WERI-Rb-1 (cell line): ENCODE measurements around the gene ANAPC15.
"Not testable (repeated sequence)": the region's sequence is repeated elsewhere in the genome, so short reads cannot be mapped to it uniquely, and the experiment has no call there.

ENCODE experiments used
- DNase-seq: peaks from one replicate; pipeline ENCODE4 v3.0.0-alpha.2; 2020
- H3K27ac ChIP-seq: fragments of 250-450 bp; sonication (Bioruptor Pico); 2 replicates; pipeline ENCODE4 v1.5.1; 2020; ENCODE audit warnings: mild to moderate bottlenecking, moderate library complexity
- H3K27me3 ChIP-seq: fragments of 250-450 bp; sonication (Bioruptor Pico); 2 replicates; pipeline ENCODE4 v1.5.1; 2021; ENCODE audit warnings: mild to moderate bottlenecking, low read depth, moderate library complexity; ENCODE audit not compliant: insufficient read depth, severe bottlenecking
- H3K36me3 ChIP-seq: fragments of 250-450 bp; sonication (Bioruptor Pico); 2 replicates; pipeline ENCODE4 v1.5.1; 2020; ENCODE audit warnings: mild to moderate bottlenecking, moderate library complexity
- H3K4me3 ChIP-seq: 2 replicates; pipeline ENCODE4 v1.5.1; 2011; ENCODE audit warnings: low read depth, mild to moderate bottlenecking, control low read depth, low read length
- H3K9me3 ChIP-seq: fragments of 250-450 bp; sonication (Bioruptor Pico); 2 replicates; pipeline ENCODE4 v1.5.1; 2021; ENCODE audit warnings: mild to moderate bottlenecking, moderate library complexity; ENCODE audit not compliant: severe bottlenecking
- CTCF ChIP-seq: IDR thresholded peaks from 2 replicates; pipeline ENCODE4 v1.5.1; 2011; ENCODE audit warnings: low read depth, mild to moderate bottlenecking, control low read depth, inconsistent platforms, low read length

ANAPC15 gene

DNA sequence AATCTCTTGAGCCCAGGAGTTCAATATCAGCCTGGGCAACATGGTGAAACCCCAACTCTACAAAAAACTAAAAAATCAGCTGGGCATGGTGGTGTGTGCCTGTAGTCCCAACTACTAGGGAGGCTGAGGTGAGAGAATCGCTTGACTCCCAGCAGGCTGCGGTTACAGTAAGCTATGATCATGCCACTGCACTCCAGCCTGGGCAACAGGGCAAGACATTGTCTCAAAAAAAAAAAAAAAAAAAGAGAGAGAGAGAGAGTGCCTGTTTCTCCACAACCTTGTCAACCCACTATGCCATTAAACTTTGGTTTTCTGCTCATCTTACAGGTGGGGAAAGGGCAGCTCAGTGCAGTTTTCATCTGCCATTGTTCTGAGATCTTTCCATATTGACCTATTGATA, 28.2 kb upstream of the ANAPC15 start:
- H3K27me3 ChIP-seq: no peaks in the 10 kb centered on the region
- H3K27ac ChIP-seq: no peak overlapping the region
- no peaks in the 10 kb centered on the region for H3K9me3 ChIP-seq
- no peaks in the 10 kb centered on the region for H3K36me3 ChIP-seq
- DNase-seq: no peak
- TF ChIP-seq CTCF: no peak
- H3K4me3 ChIP-seq: no peak overlapping the region

DNA sequence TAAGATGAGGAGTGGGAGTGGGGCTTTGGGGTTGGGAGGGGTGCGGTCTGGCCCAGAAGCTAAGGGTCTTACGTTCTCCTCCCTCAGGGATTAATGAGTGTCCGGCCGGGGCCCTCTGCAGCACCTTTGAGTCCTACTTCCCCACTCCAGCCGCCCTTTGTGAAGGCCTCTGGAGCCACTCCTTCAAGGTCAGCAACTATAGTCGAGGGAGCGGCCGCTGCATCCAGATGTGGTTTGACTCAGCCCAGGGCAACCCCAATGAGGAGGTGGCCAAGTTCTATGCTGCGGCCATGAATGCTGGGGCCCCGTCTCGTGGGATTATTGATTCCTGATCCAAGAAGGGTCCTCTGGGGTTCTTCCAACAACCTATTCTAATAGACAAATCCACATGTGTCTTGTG, 27.0 kb upstream of the ANAPC15 start:
- TF ChIP-seq CTCF: no peak
- no peak for DNase-seq
- Histone ChIP-seq H3K9me3 (no peaks in the 10 kb centered on the region), H3K27me3 (no peaks in the 10 kb centered on the region), H3K4me3 (no peak overlapping the region), H3K27ac (no peak overlapping the region), H3K36me3 (no peaks in the 10 kb centered on the region)

DNA sequence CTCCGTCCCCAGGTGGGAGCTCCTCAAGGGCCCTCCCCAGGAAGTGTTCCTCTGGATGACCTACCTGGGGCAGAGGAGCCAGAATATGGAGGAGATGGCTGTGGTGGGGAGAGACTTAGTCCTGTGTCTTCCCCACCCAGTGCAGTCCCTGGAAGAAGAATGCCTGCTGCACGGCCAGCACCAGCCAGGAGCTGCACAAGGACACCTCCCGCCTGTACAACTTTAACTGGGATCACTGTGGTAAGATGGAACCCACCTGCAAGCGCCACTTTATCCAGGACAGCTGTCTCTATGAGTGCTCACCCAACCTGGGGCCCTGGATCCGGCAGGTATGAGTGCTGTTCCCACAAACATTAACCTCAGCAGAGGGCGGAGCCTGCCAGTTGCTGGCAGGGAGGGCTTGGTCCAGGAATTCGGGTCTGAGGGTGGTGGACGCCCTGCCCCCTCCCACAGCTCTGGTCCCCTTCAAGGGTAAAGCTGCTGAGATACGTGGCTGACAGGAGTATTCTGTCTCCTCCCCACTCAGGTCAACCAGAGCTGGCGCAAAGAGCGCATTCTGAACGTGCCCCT, 26.4 kb upstream of the ANAPC15 start:
- TF ChIP-seq CTCF: no peak
- Histone ChIP-seq H3K4me3 (no peak overlapping the region), H3K27me3 (no peaks in the 10 kb centered on the region), H3K36me3 (no peaks in the 10 kb centered on the region), H3K9me3 (no peaks in the 10 kb centered on the region), H3K27ac (no peak overlapping the region)
- no peak for DNase-seq

DNA sequence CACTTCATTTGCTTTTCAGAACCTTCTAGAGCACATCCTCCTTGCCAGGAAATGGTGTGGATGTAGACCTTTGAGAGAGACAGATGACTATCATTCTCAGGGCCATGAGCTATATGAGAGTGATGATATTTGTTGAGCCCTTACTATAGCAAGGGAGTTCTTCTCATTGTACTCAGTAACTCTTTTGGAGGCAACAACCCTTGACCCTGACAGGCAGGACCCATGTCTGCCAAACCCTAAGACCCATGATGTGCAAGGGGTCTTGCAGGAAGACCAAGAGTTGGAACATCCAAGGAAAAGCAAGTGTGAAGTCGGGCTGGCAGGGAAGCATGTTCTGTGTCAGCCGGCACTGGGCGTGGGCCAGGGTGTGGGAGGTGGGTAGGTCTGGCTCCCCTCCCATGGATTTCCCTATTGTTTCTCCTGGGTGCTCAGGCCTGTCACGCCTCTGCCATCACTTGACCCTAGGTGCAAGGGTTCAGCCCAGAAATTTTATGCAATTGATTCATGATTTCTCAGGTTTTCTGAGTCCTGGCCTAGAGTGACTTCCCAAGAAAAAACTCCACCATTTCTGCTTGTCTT, 24.3 kb upstream of the ANAPC15 start:
- no peak for TF ChIP-seq CTCF
- H3K36me3 ChIP-seq: no peaks in the 10 kb centered on the region
- H3K4me3 ChIP-seq: no peak overlapping the region
- H3K9me3 ChIP-seq: no peaks in the 10 kb centered on the region
- no peaks in the 10 kb centered on the region for H3K27me3 ChIP-seq
- no peak for DNase-seq
- no peak overlapping the region for H3K27ac ChIP-seq

DNA sequence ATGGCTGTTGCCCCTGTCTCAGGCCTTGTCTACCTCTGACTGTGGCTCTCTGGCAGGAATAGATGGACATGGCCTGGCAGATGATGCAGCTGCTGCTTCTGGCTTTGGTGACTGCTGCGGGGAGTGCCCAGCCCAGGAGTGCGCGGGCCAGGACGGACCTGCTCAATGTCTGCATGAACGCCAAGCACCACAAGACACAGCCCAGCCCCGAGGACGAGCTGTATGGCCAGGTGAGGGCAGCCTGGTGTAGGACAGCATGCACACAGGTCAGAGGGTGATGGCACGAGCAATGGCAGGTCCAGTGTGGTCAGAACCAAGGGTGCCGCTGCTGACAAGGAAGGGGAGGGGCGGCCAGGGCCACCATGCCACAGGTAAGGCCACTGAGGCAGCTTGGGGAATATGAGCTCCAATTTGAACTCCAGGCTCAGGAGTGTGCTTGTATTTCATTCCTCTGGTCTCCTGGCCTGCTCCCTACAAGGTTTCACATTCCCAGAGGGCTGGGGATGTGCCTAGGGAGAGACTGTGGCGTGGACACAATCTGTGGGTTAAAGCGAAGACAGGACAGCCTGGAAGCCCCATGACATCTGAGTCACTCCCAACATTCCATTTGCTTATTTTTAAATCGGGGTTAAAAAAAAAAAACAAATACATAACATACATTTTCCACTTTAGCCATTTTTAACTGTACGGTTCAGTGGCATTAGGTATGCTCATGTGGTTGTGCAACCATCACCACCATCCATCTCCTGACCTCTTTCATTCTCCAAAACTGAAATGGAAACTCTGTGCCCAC, 23.6 kb upstream of the ANAPC15 start:
- Histone ChIP-seq H3K9me3 (no peaks in the 10 kb centered on the region), H3K27ac (no peak overlapping the region), H3K4me3 (no peak overlapping the region), H3K36me3 (no peaks in the 10 kb centered on the region), H3K27me3 (no peaks in the 10 kb centered on the region)
- TF ChIP-seq CTCF: no peak
- no peak for DNase-seq

DNA sequence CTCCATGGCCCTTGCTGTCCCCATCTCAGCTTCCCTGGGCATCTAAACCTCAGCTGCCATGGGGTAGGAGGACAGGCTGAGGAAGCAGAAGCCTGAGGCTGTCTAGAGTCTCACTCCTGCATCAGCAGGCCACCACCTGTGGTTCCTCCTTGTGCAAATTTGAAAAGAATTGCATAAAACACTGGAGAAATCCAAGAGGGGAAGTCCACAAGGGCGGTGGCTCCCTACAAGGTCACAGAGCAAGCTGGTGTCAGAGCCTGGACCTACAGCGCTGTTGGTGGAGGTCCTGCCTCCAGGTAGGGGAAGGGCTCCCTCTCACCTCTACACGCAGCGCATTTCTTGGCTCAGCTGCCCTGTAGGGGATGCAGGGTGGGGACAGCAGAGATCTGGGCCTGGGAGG, 23.0 kb upstream of the ANAPC15 start, which contains the start of gene FOLR3:
Gene FOLR3, plus strand, starts transcription at position 253 of the 400 bp plus-strand sequence. CDS start 228 bp downstream, outside the sequence.
- not testable (repeated sequence) for H3K4me3 ChIP-seq, H3K27ac ChIP-seq, DNase-seq, H3K27me3 ChIP-seq, H3K9me3 ChIP-seq, H3K36me3 ChIP-seq
